HG03354 (cell line): Measurements from ENCODE around the gene SYT1.
"Not testable (repeated sequence)": the region's sequence is repeated elsewhere in the genome, so short reads cannot be mapped to it uniquely, and the experiment has no call there.

Source experiments
- ATAC-seq: cut with Tn5 transposase; IDR thresholded peaks from one replicate; pipeline ENCODE4 v1.9.1; 2021; ENCODE audit warnings: mild to moderate bottlenecking; ENCODE audit not compliant: unreplicated experiment, poor library complexity, severe bottlenecking

The SYT1 gene

DNA sequence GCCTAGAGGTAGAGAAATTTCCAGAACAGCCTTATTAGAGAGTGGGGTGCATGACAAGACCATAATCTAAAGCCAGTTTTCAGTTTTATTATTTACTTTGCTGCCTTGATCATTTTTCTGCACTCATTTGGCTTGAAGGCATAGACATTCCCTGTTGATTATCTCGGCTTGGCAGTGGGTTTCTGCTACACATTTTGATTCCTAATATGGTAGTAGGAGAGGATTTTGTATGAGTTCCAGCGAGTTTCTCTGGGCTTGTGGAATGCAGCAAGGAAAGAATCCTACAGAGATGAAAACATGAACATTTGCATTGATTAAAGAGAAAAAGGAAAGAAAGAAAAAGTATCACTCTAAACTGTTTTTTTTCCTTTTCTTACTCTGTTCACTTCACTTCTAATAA is 545.0 kb downstream of the SYT1 start:
- no peak for ATAC-seq

DNA sequence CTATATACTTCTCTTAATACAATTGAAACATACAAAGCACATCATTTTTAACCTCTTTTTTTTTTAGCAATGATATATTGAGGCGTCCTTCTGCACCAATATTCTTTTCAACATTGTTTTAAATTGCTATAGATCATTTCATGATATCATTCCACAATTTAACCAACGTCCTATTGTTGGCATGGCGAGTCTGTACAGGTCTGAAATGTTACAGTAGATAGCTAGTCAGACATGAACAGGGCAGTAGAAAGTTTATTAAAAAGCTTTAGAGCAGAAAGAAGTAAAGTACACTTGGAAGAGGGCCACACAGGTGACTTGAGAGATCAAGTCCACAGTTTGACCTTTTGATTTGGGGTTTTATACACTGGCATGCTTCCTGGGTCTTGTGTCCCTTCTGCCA is 547.2 kb downstream of the SYT1 start:
- ATAC-seq = no peak

DNA sequence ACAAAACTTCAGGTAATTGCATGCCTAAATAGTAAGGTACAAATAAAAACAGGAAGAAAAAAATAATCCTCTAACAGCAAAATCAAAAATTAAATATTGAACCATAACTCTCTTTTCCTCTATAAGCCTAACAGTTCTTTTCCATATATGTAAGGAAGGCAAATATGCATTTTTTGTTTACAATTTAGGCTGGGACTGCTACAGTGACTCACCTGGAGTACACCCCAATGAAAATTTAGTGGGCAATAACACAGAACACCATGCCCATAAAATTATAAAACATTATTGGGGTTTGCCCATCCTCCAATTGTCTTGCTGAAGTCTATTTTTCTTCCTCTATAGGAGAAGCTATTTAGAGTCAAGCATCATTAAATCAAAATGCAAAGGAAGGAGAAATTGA is 549.2 kb downstream of the SYT1 start:
- ATAC-seq = no peak

DNA sequence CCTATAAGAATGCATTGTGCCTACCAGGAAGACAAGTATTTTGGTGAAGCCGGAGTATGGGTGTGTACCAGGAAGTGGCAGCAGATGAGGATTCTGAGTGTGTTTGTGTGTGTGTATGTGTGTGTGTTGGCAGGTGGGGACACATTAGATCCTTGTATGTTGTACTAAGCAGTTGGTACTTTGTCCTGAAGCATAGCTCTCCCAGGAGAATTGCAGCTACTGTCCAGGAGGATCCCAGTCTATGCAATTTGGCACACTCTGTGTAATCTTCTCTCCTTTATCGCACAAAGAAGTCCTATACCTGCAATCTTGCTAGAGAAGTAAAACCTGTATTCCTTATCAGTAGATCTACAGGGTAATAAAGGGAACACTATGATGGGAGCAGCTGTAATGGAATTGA is 549.7 kb downstream of the SYT1 start:
- no peak for ATAC-seq

DNA sequence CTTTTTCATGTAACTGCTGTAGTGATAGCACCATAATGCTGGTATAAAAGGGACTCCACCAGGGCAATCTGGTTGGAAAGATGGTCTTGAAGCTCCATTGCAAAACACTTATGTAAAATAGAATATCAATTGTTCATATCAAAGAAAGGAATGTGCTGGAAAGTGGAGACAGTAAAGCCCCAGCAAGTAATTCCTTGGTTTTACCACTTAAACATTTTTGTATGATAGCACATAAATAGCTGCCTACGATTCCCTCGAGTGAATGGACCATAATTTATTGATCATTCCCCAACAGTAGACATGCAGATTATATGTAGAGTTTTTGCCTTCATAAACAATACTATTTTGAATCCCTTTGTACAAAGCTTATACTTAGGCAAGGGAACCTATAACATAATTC is 550.7 kb downstream of the SYT1 start:
- no peak for ATAC-seq

DNA sequence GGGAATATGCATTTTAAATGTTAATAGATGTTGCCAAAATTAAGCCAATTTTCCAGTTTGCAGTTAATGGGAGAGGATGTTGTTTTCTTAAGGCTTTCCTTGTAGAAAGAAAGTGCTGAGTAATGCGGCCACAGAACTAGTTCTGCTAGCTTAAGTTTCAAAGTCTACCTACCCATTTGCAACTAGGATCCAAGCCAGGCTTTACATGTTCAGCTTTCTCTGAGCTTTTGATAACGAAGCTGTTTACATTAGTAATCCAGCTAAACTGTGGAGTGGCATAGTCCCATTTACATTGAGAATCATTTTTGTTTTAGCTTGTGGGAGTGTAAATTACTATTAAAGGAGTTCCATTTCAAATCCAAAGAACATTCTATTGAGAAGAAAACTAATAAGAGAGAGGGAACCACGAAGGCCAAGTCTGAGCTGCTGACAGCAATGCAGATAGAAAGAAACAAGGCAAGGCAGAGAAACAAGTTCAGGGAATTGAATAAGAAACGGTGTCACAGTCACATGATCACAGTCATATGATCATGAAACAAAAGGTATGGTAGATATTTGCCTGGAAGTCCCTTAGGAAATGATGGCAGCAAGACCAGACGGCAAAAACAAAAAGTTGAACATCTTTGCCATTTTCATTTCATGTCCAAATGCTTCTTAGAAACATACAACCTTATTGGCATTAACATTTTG is 551.3 kb downstream of the SYT1 start:
- ATAC-seq = no peak

DNA sequence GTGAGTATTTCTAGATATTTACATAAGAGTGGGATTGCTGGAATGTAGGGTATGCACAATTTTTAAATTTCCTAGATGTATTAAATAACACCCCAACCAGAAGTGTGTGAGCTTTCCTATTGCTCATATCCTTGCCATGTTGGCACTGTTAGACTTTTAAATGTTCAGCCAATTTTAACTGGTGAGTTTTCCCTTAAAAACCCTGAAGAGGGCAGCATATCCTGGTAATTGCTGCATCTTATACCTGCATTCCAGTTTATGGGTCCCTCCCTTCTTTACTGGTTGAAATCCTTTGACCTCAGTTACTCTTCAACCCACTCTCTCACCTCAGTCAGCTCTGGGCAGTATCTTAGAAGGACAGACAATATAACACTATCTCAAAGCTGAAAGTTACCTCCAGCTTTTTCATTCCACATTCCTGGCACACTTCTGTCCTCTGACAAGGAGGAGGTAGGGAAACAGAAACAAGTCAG is 555.6 kb downstream of the SYT1 start:
- ATAC-seq = no peak

DNA sequence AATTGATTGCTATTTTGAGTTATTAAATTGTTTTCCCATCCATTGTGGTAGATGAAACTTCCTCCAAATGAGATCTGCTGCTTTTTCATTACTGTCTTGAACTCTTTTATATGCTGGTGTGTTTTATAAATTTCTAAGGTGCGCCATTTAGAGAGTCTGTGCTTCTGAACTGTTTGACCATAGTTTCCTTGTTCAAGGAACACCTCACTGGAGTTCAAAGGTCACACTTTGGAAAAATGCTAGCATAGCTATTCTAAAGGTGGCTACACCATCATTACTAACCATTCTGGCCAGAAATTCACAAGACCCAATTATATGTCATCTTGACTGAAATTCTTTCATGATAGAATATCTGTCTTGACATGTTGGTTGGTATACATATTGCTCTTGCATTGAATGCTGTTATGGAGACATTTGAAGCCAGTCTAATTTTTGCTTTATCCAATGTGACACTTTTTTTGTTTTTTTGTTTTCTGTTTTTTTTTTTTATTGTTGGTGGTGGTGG is 556.7 kb downstream of the SYT1 start:
- no peak for ATAC-seq

DNA sequence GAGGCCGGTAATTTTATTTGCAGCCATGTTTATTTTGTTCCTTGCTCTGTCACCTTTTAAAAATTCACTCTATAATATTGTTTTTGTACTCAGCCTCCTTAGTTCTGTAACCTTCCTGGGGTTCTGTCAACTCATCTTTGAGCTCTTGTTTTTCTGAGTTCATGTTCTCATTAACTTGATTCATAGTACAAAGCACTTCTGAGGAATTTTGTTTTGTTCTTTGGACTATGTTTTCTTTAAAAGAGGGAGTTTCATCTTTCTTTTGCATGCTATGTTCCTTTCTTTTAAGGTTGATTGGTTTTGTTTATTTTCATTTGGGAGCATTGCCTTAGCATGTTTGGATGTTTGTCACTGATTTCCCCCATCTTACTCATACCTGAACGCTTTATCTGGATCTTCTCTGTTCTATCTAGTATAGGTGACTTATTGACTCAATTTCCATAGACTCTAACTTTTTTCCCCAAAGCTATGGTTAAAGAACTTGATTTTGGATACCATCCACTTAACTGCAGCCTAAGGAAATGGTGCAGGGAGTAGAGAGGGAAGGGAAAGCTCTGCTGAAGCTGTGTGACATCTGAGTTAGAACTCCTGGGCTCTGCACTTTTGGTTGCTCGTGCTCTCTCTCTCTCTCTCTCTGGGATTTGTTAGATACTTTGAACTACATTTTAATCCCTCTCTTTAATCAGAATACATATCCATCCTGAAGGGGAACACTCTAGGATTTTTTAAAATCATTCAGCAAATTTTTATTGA is 557.7 kb downstream of the SYT1 start:
- no peak for ATAC-seq

DNA sequence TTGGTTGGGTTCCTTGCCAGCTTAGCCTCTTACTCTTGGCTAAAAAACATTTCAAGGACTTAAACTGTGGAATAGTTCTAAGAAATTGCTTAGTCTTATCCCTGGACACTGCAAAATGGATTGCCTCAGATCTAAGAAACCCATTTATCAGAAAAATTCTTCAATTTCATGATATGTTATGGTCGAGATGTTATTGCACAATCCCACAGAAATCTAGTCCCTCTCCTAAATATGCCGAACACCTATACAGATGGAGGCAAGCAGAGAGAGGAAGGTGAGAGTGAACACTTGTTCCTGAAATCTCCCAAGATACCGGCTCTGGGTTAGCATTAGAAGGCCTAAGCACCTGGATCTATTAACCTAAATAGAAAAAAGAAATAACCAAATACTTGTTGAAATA is 559.0 kb downstream of the SYT1 start:
- no peak for ATAC-seq

DNA sequence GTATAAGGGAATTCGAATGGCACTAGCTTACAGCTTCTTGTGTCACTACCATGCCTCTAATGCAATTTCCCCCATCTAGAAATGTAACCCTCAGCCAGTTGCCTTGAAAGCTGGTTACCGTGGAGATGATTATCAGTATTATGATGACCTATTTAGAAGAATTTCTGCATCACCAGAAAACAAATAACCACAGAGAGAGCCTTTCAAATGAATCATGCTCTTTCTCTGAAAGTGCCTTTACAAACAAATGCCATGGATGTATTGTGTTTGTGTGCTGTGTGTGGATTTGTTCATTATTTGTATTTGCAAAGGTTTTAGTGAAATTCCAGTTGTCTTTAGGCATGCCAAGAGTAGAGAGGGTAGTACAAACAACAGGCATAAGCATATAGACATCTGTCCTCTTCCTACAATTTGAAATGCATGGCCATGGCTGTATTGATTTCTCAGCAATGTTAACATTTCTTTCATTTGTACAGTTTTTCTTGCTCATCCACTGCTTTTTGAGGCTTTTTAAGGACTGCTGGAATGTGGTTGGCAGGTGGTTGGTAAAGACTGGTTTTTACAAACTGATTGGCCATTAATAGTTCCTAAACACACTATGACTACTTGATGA is 559.6 kb downstream of the SYT1 start:
- no peak for ATAC-seq

DNA sequence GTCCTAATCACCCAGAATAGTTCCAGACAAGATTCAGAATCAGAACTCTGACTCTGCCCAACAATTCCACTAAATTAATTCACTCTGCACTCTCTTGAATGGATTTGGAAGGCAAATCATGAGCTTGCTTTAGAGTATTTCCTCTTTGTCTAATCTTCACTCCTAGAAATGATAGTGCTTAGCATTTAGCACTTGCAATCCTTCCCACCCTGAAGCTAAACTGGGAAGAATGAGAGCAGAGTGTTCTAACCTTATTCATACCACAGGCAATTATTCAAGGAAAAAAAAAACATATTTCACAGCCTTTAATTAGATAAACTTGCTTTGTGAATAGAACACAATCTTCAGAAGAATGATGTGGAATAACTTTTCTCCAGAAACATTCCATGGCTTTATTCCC is 561.5 kb downstream of the SYT1 start:
- no peak for ATAC-seq

DNA sequence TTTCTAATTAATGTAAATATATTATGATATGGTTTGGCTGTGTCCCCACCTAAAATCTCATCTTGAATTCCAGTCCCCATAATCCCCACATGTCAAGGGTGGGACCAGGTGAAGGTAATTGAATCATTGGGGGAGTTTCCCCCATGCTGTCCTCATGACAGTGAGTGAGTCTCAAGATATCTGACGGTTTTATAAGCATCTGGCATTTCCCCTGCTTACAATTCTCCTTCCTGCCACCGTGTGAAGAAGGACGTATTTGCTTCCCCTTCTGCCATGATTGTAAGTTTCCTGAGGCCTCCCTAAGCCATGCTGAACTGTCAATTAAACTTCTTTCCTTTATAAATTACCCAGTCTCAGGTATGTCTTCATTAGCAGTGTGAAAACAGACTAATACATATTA is 562.2 kb downstream of the SYT1 start:
- not testable (repeated sequence) for ATAC-seq

DNA sequence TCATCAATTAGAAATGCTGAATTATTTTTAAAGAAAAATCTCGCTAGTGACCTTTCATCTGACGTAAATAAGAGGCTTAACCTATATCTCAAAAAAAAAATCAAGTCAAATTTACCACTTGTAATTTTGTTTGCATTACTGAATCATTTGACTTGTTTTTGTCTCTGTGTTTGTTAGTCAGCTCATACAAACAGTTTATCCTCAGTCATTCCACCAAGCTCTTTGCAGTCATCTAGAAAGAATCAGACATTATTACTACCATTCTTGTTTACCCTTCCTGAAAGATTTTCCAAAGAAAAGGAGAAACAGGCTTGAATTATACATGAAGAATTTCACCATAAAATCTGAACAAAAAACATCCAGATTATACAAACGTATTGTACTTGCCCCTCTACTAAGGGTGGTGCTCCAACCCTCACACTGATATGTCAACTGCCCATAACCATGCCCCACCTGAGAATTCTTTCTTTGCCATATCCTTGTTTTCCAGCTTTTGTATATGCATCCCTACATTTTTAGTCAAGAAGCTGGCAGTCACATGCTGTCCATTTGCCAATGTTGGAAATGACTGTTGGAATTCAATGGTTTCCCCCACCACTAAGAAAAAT is 569.0 kb downstream of the SYT1 start:
- no peak for ATAC-seq

DNA sequence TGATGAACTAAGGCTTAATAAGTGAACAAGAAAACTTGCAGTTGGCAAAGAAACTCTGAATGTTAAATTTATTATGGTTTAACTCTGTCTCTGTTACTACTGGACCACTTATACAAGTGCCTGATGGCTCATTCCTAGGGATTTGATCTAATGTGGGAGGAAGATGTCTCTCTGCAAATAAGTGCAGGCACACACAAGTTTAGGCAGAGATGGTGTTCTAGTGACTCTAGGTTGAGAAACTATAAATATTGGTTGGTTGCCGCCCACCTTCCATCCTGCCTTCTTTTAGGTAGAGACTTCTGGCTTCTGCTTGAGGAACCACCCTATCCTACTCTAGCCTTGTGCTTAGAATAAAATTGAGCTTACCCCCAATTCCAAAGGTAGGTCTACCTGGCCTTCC is 570.0 kb downstream of the SYT1 start:
- no peak for ATAC-seq

DNA sequence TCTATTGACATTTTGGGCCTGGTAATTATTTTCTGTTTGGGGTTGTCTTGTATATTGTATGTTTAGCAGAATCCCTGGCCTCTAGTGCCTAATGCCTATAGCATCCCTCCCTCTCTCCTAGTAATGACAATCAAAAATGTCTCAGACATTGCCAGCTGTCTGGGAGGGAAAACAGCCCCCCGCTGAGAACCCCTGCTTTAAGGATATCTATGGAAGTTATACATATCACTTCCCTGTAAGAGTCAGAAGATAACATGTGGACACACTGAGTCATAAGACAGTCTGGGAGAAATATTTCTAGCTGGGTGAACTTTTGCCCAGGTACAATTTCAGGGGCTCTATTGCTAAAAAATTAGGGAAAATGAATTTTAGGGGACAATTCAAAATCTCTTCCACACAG is 571.2 kb downstream of the SYT1 start:
- no peak for ATAC-seq

DNA sequence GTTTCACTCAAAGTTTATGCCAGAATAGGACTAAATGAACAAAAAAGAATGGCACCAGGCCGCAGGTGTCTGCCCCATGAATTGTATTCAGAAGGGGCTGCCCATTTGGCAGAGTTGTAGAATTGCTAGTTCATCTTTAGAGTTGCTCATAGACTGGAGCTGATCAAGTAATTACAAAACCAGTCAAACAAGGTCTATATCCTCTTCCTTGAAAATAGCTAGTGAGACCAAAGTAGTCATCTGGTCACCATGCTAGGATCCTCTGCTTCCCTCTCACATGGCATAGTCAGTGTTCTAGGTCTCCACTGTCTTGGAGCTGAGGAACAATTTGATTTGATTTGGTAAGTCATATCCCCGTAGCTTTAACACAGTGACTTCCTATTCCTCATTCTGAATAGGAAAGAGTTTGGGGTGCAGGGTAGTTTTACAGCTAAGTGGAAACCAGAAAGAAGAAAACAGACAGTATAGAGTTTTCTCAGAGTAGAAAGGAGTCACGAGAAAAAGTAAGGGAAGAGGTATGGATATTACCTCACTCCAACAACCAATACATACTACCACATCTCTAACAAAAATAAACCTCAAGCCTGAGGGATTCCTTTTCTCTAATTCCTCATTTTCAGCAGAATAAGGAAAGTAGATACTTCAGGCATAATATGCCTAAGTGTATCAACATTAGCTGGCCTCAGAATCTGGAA is 574.1 kb downstream of the SYT1 start:
- ATAC-seq = no peak

DNA sequence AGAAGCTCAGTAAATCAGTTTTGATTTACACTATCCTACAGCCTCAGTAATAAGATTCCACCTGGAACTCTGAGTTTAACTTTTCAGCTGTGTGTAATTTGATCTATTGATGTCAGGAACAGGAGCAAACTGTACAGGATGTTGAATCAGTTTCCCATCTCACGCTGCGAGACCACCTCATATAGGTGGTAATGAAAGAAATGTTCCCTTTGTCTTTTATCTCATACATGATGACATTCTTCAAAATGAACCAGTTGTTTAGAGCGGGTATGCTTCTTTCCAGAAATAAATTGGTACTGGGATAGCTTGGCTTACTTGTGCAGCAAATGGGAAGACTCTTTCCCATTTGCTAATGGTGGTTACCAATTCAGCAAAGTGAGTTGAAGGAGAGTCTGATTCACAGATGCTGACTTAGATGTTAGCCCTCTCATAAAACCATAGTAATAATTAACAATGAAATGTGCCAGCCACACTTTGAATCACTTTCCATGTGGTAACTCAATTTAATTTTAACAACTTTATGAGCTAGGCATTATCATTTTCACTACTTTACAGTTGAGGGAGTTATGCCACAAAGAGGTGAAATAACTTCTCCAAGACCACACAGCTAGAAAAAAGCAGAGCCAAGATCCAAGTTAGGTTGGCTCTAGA is 574.7 kb downstream of the SYT1 start:
- no peak for ATAC-seq

DNA sequence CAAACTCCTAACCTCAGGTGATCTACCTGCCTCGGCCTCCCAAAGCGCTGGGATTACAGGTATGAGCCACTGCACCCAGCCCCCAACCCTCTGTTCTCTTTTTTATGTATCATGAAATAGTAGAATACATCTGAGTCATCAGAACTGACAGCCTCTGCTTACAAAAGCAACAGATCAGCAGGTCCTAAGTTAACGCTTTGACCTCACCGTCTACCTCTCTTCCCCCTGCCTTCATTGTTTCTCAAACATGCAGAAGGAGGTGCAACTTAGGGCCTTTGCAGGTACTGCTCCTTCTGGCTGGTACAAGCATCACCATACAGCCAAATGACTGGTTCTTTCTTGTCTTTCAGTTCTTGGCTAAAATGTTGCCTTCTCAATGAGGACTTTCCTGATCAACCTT is 577.0 kb downstream of the SYT1 start:
- ATAC-seq = no peak
